ENCODE measurements around the gene VDAC1. TPM values are rescaled to one million over a fixed set of nuclear protein-coding genes. Genes with fewer than 3 reads are reported as not detected.
"Not testable (repeated sequence)": the region's sequence is repeated elsewhere in the genome, so short reads cannot be mapped to it uniquely, and the experiment has no call there.

VDAC1 gene
- polyA plus RNA-seq (ENCODE audit: insufficient read depth in 1 of 5, insufficient read length in 5 of 5, low replicate concordance in 1 of 5) = 100 to 1,000 TPM; 123 to 136 (median 129) TPM
- long read RNA-seq, donor 1, transcript VDAC1-207 (4 exons, 635 nt) = minor isoform, 19 of 103 reads
- long read RNA-seq, donor 1, transcript VDAC1-203 (9 exons, 1,873 nt) = major isoform, 41 of 103 reads
- long read RNA-seq, donor 1, transcript VDAC1-202 (9 exons, 1,807 nt) = minor isoform, 22 of 103 reads
- long read RNA-seq, donor 1, partial matches to known transcripts = 19 of 103 reads
- long read RNA-seq, donor 1, other reads (novel, unspliced or antisense) = 0 of 103 reads
- long read RNA-seq, donor 2, transcript VDAC1-203 (9 exons, 1,873 nt) = minor isoform, 20 of 55 reads
- long read RNA-seq, donor 2, transcript VDAC1-207 (4 exons, 635 nt) = major isoform, 22 of 55 reads
- long read RNA-seq, donor 2, transcript VDAC1-202 (9 exons, 1,807 nt) = minor isoform, 13 of 55 reads
- long read RNA-seq, donor 2, partial matches to known transcripts = 0 of 55 reads
- long read RNA-seq, donor 2, other reads (novel, unspliced or antisense) = 0 of 55 reads
- long read RNA-seq, donor 3, transcript VDAC1-203 (9 exons, 1,873 nt) = major isoform, 40 of 67 reads
- long read RNA-seq, donor 3, transcript VDAC1-207 (4 exons, 635 nt) = minor isoform, 17 of 67 reads
- long read RNA-seq, donor 3, partial matches to known transcripts = 5 of 67 reads
- long read RNA-seq, donor 3, other reads (novel, unspliced or antisense) = 0 of 67 reads
- long read RNA-seq, donor 4, transcript VDAC1-203 (9 exons, 1,873 nt) = minor isoform, 11 of 34 reads
- long read RNA-seq, donor 4, transcript VDAC1-207 (4 exons, 635 nt) = major isoform, 18 of 34 reads
- long read RNA-seq, donor 4, partial matches to known transcripts = 0 of 34 reads
- long read RNA-seq, donor 4, other reads (novel, unspliced or antisense) = 0 of 34 reads
- long read RNA-seq, donor 5, transcript VDAC1-203 (9 exons, 1,873 nt) = major isoform, 47 of 102 reads
- long read RNA-seq, donor 5, transcript VDAC1-207 (4 exons, 635 nt) = minor isoform, 26 of 102 reads
- long read RNA-seq, donor 5, transcript VDAC1-202 (9 exons, 1,807 nt) = minor isoform, 10 of 102 reads
- long read RNA-seq, donor 5, partial matches to known transcripts = 17 of 102 reads
- long read RNA-seq, donor 5, other reads (novel, unspliced or antisense) = 0 of 102 reads
- long read RNA-seq, donor 6, transcript VDAC1-203 (9 exons, 1,873 nt) = major isoform, 47 of 88 reads
- long read RNA-seq, donor 6, transcript VDAC1-202 (9 exons, 1,807 nt) = minor isoform, 7 of 88 reads
- long read RNA-seq, donor 6, transcript VDAC1-207 (4 exons, 635 nt) = minor isoform, 23 of 88 reads
- long read RNA-seq, donor 6, partial matches to known transcripts = 8 of 88 reads
- long read RNA-seq, donor 6, other reads (novel, unspliced or antisense) = 0 of 88 reads
- long read RNA-seq, donor 7, transcript VDAC1-203 (9 exons, 1,873 nt) = minor isoform, 30 of 97 reads
- long read RNA-seq, donor 7, transcript VDAC1-202 (9 exons, 1,807 nt) = minor isoform, 8 of 97 reads
- long read RNA-seq, donor 7, transcript VDAC1-207 (4 exons, 635 nt) = major isoform, 41 of 97 reads
- long read RNA-seq, donor 7, partial matches to known transcripts = 16 of 97 reads
- long read RNA-seq, donor 7, other reads (novel, unspliced or antisense) = 0 of 97 reads
- long read RNA-seq, donor 8, transcript VDAC1-207 (4 exons, 635 nt) = minor isoform, 13 of 35 reads
- long read RNA-seq, donor 8, transcript VDAC1-203 (9 exons, 1,873 nt) = major isoform, 18 of 35 reads
- long read RNA-seq, donor 8, partial matches to known transcripts = 0 of 35 reads
- long read RNA-seq, donor 8, other reads (novel, unspliced or antisense) = 0 of 35 reads

GRCh38 chr5:134004626-134005416 is at the start of gene VDAC1:
VDAC1 (minus strand) TSS chr5:134004975; CDS start chr5:133993012, 11,963 bp downstream.
- DNase-seq = peak; percentile 82 to 87

GRCh38 chr5:134053840-134054338 is 49.1 kb upstream of the VDAC1 start:
- no peak for DNase-seq

- DNase-seq = no peak
These were observed 48.6 kb upstream of the VDAC1 start for GRCh38 chr5:134053314-134053839.

GRCh38 chr5:134051305-134051704 is 46.5 kb upstream of the VDAC1 start:
- no peak for DNase-seq

GRCh38 chr5:134048864-134049263 is 44.1 kb upstream of the VDAC1 start:
- DNase-seq = no peak

GRCh38 chr5:134047687-134048056 is 42.9 kb upstream of the VDAC1 start:
- no peak for DNase-seq

GRCh38 chr5:134046801-134047686 is 42.3 kb upstream of the VDAC1 start:
- DNase-seq = no peak

- DNase-seq = no peak
These were observed 41.6 kb upstream of the VDAC1 start for GRCh38 chr5:134046330-134046729.

- DNase-seq = no peak
These were observed 39.3 kb upstream of the VDAC1 start for GRCh38 chr5:134043793-134044792.

GRCh38 chr5:134041570-134042411 is 37.0 kb upstream of the VDAC1 start:
- no peak for DNase-seq

- no peak for DNase-seq
These were observed 33.4 kb upstream of the VDAC1 start for GRCh38 chr5:134038138-134038537.

- no peak for DNase-seq
These were observed 32.4 kb upstream of the VDAC1 start for GRCh38 chr5:134037160-134037559.

- DNase-seq = no peak
These were observed 29.6 kb upstream of the VDAC1 start for GRCh38 chr5:134034326-134034725.

GRCh38 chr5:134030303-134030964 is 25.7 kb upstream of the VDAC1 start:
- not testable (repeated sequence) for DNase-seq

- DNase-seq = no peak
These were observed 24.4 kb upstream of the VDAC1 start for GRCh38 chr5:134029156-134029555.
